HG02870 (cell line): Measurements from ENCODE around the gene APBA2.
"Not testable (repeated sequence)": the region's sequence is repeated elsewhere in the genome, so short reads cannot be mapped to it uniquely, and the experiment has no call there.

Experiments
- ATAC-seq: cut with Tn5 transposase; IDR thresholded peaks from one replicate; pipeline ENCODE4 v1.9.1; 2021; ENCODE audit warnings: mild to moderate bottlenecking, moderate library complexity; ENCODE audit not compliant: unreplicated experiment

The APBA2 gene

DNA sequence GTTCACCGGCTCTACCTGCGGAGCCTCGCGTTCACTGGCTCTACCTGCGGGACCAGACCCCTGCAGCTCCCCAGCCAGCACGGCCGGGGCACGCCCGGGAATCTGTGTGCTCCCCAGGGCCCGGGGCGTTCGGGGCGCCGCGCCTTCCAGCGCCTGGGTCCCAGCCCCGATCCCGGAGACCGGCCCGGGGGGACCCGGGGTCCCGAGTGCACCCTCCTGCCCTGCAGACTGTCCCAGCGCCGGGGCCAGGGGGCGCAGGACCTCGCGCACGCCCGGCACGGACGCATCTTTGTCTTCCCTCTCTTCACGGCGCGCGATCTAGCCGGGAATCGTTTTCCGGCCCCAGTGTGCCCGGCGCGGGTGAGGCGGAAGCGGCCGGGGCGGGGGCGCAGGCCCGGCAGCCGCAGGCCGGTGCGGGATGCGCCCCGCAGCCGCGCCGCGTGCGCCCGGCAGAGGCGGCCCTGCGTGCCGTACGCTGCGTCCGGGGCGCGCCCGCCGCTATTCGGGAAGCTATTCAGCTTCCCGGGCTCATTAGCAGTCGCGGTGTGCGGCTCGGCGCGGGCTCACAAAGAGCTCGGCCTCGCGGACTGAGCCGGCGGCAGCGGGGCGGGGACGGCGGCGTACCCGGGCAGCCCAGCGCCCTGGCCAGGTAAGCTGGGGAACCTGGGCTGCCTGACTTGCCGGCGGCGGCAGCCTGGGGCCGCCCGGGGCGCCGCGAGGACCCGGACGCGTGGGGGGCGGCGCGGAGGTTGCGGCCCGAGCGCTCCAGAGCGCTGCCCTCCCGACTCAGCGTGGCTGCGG is at the start of gene APBA2:
Gene APBA2 (plus strand): TSS at position 345 of the 801 bp plus-strand sequence. CDS start 167,911 bp downstream, outside the sequence.
- no peak for ATAC-seq

DNA sequence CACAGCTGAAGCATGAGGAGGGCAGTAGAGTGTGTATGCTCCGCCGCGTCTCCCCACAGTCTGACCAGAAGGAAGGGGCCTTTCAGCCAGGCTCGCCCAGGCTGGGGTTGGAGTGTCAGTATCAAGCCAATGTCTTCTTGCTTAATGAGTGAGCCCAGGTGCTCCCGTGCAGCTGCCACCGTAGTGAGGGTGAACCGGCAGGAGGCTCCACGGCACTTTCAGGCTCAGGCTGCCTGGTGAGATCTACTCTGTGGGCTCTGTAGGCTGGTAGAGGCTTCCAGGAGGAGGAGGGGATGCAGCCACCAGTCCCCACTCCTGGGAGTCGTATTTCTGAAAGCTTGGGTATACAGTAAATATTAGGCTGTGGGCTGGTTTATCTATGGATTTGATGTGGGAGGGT is 45.5 kb upstream of the APBA2 start:
- ATAC-seq: not testable (repeated sequence)

GRCh38 chr15:28842210-28842609 is 43.6 kb upstream of the APBA2 start:
- ATAC-seq: not testable (repeated sequence)

GRCh38 chr15:28843520-28843919 is 42.3 kb upstream of the APBA2 start:
- not testable (repeated sequence) for ATAC-seq

GRCh38 chr15:28844147-28844546 is 41.6 kb upstream of the APBA2 start:
- ATAC-seq: not testable (repeated sequence)

DNA sequence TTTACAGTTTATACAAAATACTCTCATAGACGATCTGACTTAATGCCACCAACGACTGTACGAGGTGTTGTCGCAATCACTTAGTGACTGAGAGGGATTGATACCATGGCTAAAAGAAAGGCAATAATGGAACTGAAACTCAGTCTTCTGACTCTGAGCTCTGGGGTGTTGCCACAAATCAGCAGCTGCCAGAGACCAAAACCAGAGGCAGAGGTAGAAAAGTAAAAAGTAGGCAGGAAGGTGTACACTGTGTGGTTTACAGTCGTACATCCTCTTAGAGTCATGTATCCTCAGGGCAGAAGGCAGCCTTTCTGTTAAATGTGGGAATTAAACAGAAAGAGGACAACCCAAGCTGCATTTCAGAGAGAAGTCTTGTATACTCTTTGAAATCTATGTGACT is 38.5 kb upstream of the APBA2 start:
- peak; percentile 89 for ATAC-seq

- not testable (repeated sequence) for ATAC-seq
Observed at GRCh38 chr15:28847959-28848358, 37.8 kb upstream of the APBA2 start.

DNA sequence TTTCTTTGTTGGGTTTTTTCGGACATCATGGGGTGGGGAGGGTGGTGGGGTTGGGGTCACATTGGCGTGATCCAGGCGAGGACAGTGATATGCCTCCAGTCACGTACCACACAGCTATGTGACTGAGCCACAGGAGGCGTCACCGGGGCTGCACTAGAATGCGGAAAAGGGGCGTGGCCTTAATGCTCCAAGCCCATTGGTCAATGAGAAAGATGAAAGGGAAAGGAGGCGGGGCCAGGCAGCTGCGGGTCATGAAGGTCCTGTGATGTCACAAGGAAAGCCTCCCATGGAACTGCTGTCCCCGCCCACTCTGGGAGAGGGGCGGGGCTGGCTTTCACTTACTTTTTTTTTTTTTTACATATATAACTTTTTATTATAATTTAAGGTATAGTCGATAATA is 37.3 kb upstream of the APBA2 start, which contains the start of gene GOLGA6L7:
Gene GOLGA6L7 (minus strand): TSS at position 124 of the 400 bp plus-strand sequence. CDS start 95 bp downstream, at position 29.
- not testable (repeated sequence) for ATAC-seq

GRCh38 chr15:28849271-28849670 is 36.5 kb upstream of the APBA2 start:
- ATAC-seq: not testable (repeated sequence)

GRCh38 chr15:28849766-28850165 is 36.0 kb upstream of the APBA2 start:
- ATAC-seq: not testable (repeated sequence)

DNA sequence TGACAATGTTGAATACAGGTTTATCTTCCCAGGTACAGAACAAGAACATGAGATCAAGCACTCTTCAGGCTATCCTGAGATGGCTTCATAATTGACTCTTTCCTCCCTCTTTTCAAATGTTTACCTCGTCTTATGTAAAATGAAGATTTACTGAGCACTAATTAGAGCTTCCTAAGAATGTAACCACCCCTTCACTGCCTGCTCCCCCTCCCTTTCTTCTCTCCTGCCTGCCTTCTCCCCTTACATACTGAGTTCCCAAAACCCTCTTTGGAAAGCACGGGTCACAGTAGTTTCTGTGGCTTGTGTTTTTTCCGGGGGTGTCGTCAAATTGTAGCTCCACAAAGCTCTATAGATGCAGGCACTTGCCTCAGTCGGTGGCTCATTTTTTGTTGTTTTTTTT is 32.1 kb upstream of the APBA2 start:
- not testable (repeated sequence) for ATAC-seq

DNA sequence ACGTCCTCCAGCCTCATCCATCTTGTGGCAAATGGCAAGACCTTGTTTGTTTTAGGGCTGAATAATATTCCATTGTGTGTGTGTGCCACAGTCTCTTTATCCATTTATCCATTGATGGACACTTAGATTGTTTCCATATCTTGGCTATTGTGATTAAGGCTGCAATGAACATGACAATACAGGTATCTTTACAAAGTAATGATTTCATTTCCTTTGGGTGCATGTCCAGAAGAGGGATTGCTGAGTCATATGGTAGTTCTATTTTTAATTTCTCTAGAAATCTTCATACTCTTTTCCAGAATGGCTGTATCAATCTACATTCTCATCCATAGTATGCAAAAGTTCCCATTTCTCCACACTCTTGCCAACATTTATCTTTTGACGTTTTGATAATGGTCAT is 31.2 kb upstream of the APBA2 start:
- ATAC-seq: not testable (repeated sequence)

- ATAC-seq: no peak
Observed at GRCh38 chr15:28861031-28861534, 24.7 kb upstream of the APBA2 start.

DNA sequence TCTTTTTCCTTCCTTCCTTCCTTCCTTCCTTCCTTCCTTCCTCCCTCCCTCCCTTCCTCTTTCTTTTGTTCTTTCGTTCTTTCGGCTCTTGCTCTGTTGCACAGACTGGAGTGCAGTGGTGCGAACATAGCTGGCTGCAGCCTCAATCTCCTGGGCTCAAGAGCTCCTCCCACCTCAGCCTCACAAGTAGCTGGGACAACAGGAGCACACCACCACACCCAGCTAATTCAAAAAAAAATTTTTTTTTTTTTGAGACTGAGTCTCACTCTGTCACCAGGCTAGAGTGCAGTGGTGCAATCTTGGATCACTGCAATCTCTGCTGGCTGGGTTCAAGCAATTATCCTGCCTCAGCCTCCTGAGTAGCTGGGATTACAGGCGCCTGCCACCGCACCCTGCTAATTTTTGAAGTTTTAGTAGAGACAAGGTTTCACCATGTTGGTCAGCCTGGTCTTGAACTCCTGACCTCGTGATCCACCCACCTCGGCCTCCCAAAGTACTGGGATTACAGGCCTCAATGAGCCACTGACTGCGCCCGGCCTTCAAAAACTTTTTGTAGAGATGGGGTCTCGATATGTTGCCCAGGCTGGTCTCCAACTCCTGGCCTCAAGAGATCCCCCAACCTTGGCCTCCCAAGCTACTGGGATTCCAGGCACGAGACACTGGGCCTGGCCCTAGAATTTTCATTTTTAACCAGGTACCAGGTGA is 24.0 kb upstream of the APBA2 start:
- ATAC-seq: not testable (repeated sequence)

DNA sequence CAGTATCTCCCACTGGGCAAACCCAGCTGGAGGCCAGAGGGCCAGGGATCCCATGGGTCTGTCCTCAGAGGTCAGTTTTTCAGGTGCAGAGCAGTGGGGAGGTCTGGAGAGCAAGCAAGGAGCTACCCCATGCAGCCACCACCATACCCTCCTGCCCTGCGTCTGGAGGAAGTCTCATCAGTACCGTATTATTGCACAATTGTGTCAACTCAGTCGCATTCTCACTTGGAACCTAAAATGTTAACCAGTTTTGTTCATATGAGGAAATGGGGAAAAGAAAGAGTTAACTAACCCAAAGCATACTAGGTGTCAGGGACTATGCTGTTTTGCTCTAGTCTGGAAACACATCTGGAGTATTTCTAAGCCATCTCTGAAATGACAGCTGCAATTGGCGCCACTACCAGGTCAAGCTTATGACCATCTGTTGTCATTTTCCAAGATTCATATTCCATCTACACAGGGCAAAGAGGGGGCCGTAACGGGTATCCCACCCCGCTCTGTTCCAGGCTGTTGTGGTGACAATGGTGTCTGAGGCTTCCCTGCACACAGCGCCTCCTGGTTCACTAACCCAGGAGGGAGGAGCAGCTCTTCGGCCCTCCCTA is 16.9 kb upstream of the APBA2 start:
- ATAC-seq: no peak

DNA sequence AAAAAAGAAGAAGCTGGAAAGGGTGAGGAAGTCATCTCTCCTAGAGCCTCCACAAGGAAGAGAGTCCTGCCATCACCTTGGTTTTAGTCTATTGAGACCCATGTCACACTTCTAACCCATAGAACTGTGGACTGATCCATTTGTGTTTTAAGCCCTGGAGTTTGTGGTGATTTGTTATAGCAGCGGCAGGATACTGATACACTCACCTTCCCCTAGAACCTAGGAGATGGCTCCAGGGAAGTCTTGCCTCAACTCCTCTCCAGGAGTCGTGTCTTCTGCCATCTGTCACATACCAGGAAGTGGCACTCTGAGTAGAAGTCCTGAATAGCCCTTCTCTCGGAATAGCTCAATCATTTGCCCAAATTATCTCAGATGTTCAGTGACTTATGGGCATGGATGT is 14.6 kb upstream of the APBA2 start:
- no peak for ATAC-seq

DNA sequence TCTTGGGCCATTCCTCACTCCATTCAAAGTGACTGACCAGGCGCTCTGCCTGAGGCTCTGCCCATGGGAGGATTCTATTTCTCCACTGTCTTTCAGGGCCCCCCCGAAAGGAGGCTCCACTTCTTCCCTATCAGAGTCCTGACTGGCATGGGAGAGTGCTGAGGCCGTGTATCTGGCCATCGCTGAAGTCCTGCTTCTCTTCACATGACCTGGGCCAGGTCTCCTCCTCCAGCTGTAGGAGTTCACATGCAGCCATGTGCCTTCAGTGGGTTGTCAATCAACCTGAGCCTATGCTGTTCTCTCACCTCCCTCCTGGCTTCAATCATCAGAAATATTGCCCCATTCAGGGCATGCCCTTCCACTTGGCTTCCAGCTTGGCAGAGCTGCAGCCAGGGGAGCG is 12.8 kb upstream of the APBA2 start:
- no peak for ATAC-seq

- no peak for ATAC-seq
Observed at GRCh38 chr15:28873585-28874190, 12.1 kb upstream of the APBA2 start.

GRCh38 chr15:28875461-28876000 is 10.2 kb upstream of the APBA2 start:
- ATAC-seq: no peak

- no peak for ATAC-seq
Observed at GRCh38 chr15:28876131-28876844, 9.5 kb upstream of the APBA2 start.
